DMS 273 (cell line): ENCODE measurements around the gene MIA3.
A peak's percentile ranks its signal among the peaks of the same experiment; 100 is the strongest.
"Not testable (repeated sequence)": the region's sequence is repeated elsewhere in the genome, so short reads cannot be mapped to it uniquely, and the experiment has no call there.

ENCODE experiments used
- DNase-seq: peaks from one replicate; lab custom pipeline; 2025; ENCODE audit not compliant: unreplicated experiment; lab: John Stamatoyannopoulos, UW

MIA3 gene, protein sequence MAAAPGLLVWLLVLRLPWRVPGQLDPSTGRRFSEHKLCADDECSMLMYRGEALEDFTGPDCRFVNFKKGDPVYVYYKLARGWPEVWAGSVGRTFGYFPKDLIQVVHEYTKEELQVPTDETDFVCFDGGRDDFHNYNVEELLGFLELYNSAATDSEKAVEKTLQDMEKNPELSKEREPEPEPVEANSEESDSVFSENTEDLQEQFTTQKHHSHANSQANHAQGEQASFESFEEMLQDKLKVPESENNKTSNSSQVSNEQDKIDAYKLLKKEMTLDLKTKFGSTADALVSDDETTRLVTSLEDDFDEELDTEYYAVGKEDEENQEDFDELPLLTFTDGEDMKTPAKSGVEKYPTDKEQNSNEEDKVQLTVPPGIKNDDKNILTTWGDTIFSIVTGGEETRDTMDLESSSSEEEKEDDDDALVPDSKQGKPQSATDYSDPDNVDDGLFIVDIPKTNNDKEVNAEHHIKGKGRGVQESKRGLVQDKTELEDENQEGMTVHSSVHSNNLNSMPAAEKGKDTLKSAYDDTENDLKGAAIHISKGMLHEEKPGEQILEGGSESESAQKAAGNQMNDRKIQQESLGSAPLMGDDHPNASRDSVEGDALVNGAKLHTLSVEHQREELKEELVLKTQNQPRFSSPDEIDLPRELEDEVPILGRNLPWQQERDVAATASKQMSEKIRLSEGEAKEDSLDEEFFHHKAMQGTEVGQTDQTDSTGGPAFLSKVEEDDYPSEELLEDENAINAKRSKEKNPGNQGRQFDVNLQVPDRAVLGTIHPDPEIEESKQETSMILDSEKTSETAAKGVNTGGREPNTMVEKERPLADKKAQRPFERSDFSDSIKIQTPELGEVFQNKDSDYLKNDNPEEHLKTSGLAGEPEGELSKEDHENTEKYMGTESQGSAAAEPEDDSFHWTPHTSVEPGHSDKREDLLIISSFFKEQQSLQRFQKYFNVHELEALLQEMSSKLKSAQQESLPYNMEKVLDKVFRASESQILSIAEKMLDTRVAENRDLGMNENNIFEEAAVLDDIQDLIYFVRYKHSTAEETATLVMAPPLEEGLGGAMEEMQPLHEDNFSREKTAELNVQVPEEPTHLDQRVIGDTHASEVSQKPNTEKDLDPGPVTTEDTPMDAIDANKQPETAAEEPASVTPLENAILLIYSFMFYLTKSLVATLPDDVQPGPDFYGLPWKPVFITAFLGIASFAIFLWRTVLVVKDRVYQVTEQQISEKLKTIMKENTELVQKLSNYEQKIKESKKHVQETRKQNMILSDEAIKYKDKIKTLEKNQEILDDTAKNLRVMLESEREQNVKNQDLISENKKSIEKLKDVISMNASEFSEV (N-terminal part only)

GRCh38 chr1:222618001-222618879, at the start of gene MIA3:
Gene MIA3, plus strand, starts transcription at chr1:222618097. Its CDS starts 14 bp downstream, at chr1:222618111.
- peak; percentile 87 for DNase-seq

DNA sequence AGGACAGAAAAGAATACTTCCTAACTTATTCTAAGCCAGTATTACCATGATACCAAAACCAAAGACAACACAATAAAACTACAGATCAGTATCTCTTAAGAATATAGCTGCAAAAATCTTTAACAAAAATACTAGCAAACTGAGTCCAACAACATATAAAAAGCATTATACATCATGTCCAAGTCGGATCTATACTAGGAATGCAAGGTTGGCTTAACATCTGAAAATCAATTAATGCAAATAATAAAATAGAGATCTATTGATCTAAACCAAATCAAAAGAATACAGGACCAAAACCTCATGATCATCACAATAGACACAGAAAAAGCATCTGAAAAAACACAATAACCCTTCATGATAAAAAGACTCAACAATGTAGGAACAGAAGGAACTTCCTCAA, 47.1 kb upstream of the MIA3 start:
- DNase-seq: no peak

- DNase-seq: no peak
Observed at GRCh38 chr1:222579316-222579715, 38.6 kb upstream of the MIA3 start.

GRCh38 chr1:222582099-222582774, 35.7 kb upstream of the MIA3 start:
- peak; percentile 20 for DNase-seq

GRCh38 chr1:222583079-222583478, 34.8 kb upstream of the MIA3 start:
- DNase-seq: no peak

DNA sequence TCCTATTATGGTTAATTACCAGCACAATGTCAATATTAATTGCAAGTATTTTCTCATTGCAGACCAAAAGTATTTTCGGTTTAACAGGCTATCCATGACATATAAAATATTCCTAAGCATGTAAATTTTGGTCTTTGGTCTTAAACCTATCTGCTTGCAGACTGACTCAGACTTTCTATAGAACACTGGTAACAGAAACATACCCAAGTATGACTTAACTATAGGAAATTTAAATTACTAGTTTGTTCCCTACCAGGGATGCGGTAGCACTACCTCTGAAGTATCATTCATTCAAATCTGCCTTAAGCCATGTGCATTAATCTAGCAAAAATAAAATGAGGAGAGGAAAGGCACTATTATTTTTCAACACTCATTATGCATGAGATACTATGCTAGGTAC, 31.1 kb upstream of the MIA3 start:
- DNase-seq: no peak

DNA sequence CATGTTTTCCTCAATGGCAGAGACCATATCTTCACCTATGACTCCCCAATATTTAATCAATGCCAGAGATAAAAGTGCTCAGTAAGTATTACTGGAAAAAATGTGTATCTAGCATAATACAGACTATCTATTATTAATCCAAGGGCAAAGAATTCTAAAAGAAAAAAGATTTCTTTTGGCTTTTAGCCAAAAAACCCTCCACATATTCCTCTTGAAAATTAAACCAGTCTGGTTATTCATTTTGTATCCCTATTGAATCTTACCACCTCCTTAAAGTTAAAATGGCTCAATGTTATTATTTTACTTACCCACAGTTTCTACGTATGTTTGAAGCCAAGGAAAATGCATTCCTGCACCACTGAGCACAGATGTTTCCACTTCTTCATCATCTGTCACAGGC, 29.8 kb upstream of the MIA3 start:
- DNase-seq: no peak

DNA sequence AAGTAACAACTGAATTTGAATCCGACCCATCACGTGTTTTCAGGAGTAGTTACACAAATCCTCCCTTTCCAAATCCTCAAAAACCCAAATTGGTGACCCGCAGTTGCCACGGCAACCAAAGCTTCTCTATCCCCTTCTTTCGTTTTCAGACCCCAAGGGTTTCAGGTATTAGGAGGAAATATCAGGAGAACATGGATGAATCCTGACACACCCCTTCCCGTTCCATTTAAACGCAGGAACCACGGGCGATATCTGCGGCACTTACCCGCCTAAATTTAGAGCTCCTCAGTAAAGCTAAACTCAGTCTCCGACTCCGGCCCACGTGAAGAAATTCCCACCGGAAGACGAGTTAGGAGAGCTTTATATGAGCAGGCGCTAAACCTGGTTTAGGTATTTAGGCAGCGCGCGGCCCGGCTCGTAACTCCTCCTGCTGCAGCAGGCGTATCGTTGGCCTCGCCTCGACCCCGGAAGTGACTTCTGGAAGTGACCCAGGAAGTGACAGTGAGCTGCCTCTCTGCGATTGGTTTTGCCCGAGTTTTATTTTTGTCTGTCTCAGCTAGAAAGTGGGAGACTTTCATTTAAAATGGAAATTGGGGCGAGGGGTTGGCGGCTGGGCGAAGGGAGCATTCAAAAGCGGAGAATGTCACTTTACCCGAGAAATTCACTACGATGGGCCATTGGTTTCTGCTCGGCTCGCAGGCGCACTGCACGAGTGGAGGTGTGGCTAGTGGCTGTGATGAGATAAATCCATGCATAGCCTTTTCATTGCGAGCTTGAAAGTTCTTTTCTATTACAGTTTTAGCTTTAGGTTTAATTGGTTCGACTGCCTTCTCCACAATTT, 28.2 kb upstream of the MIA3 start, which contains the start of gene TAF1A:
Gene TAF1A (minus strand): TSS at position 472 of the 841 bp plus-strand sequence.
- peak; percentile 95 for DNase-seq

DNA sequence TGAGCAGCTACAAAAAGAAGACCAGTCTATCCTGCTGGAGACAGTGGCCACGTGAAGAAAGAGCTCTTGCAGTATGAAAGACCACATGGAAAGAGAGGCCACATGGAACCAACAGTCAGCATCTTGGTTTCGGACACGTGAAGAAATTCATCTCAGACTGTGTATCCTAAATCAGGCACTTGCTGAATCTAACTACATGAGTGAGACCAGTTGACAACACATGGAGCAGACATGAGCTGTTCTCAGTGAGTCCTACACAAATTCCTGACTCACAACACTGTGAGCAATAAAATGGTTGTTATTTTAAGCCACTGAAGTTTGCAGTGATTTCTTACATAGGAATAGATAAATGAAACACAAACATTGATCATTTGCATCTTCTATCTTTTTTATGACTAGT, 25.7 kb upstream of the MIA3 start:
- no peak for DNase-seq

- DNase-seq: no peak
Observed at GRCh38 chr1:222594789-222595188, 23.1 kb upstream of the MIA3 start.

DNA sequence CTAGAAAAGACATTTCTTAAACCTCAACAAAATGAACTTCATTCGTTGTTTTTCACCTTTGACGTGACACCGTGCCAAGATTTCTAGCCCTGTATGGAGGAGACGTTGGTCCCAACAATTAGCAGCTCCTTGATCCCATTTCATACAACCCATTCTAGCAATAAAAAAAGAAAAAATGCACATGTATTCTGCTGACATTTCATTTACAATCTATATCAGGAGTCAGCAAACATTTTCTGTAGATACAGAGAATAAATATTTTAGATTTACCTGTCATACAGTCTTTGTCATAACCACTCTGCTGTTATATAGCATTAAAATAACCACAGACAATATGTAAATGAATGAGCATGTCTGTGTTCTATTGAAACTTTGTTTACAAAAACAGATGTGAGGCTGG, 21.2 kb upstream of the MIA3 start:
- DNase-seq: no peak

GRCh38 chr1:222600281-222600680, 17.6 kb upstream of the MIA3 start:
- DNase-seq: no peak

DNA sequence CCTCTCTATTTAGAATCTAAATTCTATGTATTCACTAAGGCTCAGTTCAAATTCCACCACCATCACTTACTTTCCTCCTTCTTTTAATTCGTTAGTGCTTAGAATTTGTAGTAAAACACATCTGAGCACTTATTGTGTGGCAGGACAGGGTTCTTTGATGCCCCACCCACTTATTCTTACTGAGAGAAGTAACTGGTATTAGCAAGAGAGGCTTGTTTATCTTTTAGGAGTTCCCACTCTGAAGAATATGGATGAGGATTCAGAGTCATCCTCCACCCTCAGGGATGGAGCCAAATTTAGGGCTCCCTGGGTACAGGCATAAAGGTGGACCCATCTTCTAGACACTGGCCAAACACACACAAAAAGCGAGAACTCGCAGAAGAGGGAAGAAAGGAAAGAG, 16.6 kb upstream of the MIA3 start:
- DNase-seq: no peak

DNA sequence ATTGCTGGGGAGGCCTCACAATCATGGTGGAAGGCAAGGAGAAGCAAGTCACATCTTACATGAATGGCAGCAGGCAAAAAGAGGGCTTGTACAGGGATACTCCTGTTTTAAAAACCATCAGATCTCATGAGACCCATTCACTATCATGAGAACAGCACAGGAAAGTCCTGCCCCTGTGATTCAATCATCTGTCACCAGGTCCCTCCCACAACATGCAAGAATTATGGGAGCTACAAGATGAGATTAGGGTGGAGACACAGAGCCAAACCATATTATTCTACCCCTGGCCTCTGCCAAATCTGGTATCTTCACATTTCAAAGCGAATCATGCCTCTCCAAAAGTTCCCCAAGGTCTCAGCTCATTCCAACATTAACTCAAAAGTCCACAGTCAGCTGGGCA, 11.1 kb upstream of the MIA3 start:
- DNase-seq: no peak

DNA sequence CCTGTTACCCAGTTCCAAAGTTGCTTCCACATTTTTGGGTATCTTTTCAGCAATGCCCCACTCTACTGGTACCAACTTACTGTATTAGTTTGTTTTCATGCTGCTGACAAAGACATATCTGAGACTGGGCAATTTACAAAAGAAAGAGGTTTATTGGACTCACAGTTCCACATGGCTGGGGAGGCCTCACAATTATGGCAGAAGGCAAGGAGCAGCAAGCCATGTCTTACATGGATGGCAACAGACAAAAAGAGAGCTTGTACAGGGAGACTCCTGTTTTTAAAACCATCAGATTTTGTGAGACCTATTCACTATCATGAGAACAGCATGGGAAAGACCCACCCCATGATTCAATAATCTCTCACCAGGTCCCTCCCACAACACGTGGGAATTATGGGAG, 8.8 kb upstream of the MIA3 start:
- DNase-seq: not testable (repeated sequence)

GRCh38 chr1:222610728-222611127, 7.2 kb upstream of the MIA3 start:
- no peak for DNase-seq

GRCh38 chr1:222613627-222614026, 4.3 kb upstream of the MIA3 start:
- DNase-seq: no peak

GRCh38 chr1:222616525-222616924, 1.4 kb upstream of the MIA3 start:
- DNase-seq: peak; percentile 52
